RWPE2 (cell line): ENCODE measurements around the gene TTLL6.

ENCODE experiments used
- ATAC-seq: fragments of 200-7000 bp; cut with Tn5 transposase; 3 replicates; pipeline ENCODE4 v1.9.1; 2021; ENCODE audit warnings: low read depth
- DNase-seq: peaks from one replicate; pipeline ENCODE4 v3.0.0-alpha.2; 2020; ENCODE audit warnings: low spot score
- H3K27ac ChIP-seq: fragments of 450-650 bp; 2 replicates; pipeline ENCODE4 v1.5.1; 2017; ENCODE audit warnings: mild to moderate bottlenecking; ENCODE audit not compliant: poor library complexity, severe bottlenecking
- H3K27me3 ChIP-seq: fragments of 250-450 bp; sonication (Bioruptor Pico); 2 replicates; pipeline ENCODE4 v1.5.1; 2021; ENCODE audit warnings: mild to moderate bottlenecking, moderate library complexity; ENCODE audit not compliant: insufficient read depth, poor library complexity, severe bottlenecking
- H3K36me3 ChIP-seq: fragments of 250-450 bp; sonication (Bioruptor Pico); 2 replicates; pipeline ENCODE4 v1.5.1; 2020; ENCODE audit warnings: low read depth, mild to moderate bottlenecking, moderate library complexity
- H3K4me1 ChIP-seq: fragments of 250-450 bp; sonication (Bioruptor Pico); 2 replicates; pipeline ENCODE4 v1.5.1; 2021; ENCODE audit warnings: mild to moderate bottlenecking, moderate library complexity; ENCODE audit not compliant: insufficient read depth, poor library complexity, severe bottlenecking
- H3K4me3 ChIP-seq: fragments of 250-450 bp; sonication (Bioruptor Pico); 2 replicates; pipeline ENCODE4 v1.5.1; 2021; ENCODE audit warnings: mild to moderate bottlenecking, moderate library complexity; ENCODE audit not compliant: severe bottlenecking
- H3K9me3 ChIP-seq: fragments of 250-450 bp; sonication (Bioruptor Pico); 2 replicates; pipeline ENCODE4 v1.5.1; 2021; ENCODE audit warnings: mild to moderate bottlenecking, moderate library complexity; ENCODE audit not compliant: severe bottlenecking
- CTCF ChIP-seq: fragments of 450-650 bp; IDR thresholded peaks from one replicate; pipeline ENCODE4 v1.5.1; 2017; ENCODE audit warnings: mild to moderate bottlenecking, moderate library complexity; ENCODE audit not compliant: poor library complexity, severe bottlenecking

The TTLL6 gene

DNA sequence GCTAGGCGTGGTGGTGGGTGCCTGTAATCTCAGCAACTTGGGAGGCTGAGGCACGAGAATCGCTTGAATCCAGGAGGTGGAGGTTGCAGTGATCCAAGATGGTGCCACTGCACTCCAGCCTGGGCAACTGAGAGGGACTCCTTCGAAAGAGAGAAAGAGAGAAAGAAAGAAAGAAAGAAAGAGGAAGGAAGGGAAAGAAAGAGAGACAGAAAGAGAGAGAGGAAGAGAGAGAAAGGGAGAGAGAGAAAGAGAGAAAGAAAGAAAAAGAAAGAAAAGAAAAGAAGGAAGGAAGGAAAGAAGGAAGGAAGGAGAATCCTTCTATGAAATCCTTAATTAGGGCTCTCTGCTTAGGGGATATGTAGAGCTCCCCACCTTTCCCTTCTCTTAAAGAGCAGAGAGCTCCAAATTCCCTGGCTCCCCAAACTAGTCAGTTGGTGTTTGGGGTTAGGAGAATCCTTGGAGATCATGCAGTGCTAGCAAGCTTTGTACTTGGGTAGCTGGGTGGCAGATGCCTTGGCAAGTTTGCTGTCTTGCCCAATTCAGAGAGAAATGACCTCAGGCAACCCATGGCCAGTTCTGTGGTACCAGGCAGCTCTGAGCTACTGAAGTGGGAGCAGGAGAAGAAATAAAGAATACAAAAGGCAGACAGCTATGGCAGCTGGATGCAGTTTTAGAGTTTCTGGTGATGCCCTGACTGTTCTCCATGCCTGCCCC lies 79.5 kb downstream of the TTLL6 start:
- H3K4me3 ChIP-seq = no peak overlapping the region
- H3K36me3 ChIP-seq = no peaks in the 10 kb centered on the region
- ATAC-seq (no peak), DNase-seq (peak; percentile 9)
- no peaks in the 10 kb centered on the region for H3K4me1 ChIP-seq
- TF ChIP-seq CTCF = no peak
- no peaks in the 10 kb centered on the region for H3K9me3 ChIP-seq
- H3K27me3 ChIP-seq = peaks cover 100% of the 10 kb centered on the region
- no peak overlapping the region for H3K27ac ChIP-seq

GRCh38 chr17:48735062-48735351 lies 82.0 kb downstream of the TTLL6 start:
- H3K36me3 ChIP-seq = no peaks in the 10 kb centered on the region
- no peak for TF ChIP-seq CTCF
- no peak overlapping the region for H3K27ac ChIP-seq
- no peak overlapping the region for H3K4me3 ChIP-seq
- H3K27me3 ChIP-seq = peaks cover 98% of the 10 kb centered on the region
- no peaks in the 10 kb centered on the region for H3K9me3 ChIP-seq
- DNase-seq (peak; percentile 28), ATAC-seq (no peak)
- H3K4me1 ChIP-seq = no peaks in the 10 kb centered on the region

DNA sequence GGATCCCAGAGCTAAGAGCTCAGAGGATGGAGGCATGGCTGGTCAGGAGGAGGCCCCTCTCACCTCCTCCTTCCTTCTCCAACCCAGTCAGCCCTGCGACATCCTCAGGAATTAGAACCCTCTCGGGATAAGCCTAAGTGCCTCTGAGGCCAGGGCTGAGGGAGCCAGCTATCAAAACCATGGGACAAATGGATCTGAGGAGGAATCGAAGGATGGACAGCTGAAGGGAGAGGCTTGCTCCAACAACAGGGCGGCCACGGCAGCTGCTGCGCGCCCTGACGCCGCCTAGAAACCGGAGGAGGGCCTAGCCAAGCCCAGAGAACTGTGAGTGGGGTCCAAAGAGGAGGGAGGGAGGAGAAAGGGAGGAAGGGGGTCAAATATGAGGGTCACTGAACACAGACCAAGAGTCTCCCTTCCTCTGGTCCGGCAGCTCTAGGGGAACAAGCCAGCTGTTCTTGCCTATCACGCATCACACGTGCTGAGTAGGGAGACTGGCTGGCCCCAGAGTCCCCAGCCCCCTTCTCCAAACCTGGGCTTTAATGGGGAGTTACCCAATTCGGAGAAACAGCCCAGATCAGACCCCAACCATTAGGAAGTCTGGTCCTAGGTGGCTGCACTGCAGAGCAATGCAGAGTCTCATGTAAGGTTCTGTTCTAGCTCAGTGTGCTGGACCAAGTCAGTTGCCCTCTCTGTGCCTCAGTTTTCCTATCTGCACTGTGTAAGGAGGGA lies 82.5 kb downstream of the TTLL6 start:
- H3K4me3 ChIP-seq = no peak overlapping the region
- H3K4me1 ChIP-seq = no peaks in the 10 kb centered on the region
- peaks cover 98% of the 10 kb centered on the region for H3K27me3 ChIP-seq
- DNase-seq = peak; percentile 24
- TF ChIP-seq CTCF = no peak
- no peak overlapping the region for H3K27ac ChIP-seq
- H3K9me3 ChIP-seq = no peaks in the 10 kb centered on the region
- no peak for ATAC-seq
- H3K36me3 ChIP-seq = no peaks in the 10 kb centered on the region

GRCh38 chr17:48733632-48734328 lies 83.2 kb downstream of the TTLL6 start:
- Histone ChIP-seq H3K4me3 (no peak overlapping the region), H3K27ac (no peak overlapping the region), H3K36me3 (no peaks in the 10 kb centered on the region), H3K9me3 (no peaks in the 10 kb centered on the region), H3K27me3 (peaks cover 96% of the 10 kb centered on the region), H3K4me1 (no peaks in the 10 kb centered on the region)
- TF ChIP-seq CTCF = no peak
- no peak for ATAC-seq
- no peak for DNase-seq
